Lung (tissue), 5 donors: ENCODE measurements around the gene ENOPH1. TPM values are rescaled to one million over a fixed set of nuclear protein-coding genes. Genes with fewer than 3 reads are reported as not detected.

Experiments used
- polyA plus RNA-seq, 2 donors: library from polyadenylated mRNA; stranded (reverse); fragments of 200-250 nt; gene quantifications; one replicate each; pipeline ENCODE4 v1.2.1, GENCODE V29; 2013
- small RNA-seq: library from RNA; depleted of rRNA; stranded (forward); fragments of <200 nt; gene quantifications from one replicate; pipeline ENCODE3, GENCODE V24; 2014; ENCODE audit warnings: low replicate concordance
- total RNA-seq, 2 donors: library from RNA; depleted of rRNA in 1 of 2; stranded (reverse); fragments of >200 nt in 1 of 2; gene quantifications; one replicate each; pipeline ENCODE4 v1.2.1, GENCODE V29; 2014 to 2021
- donor health status: Bipolar disorder and iron deficiency.
- donor health status: healthy.
- donor health status: DM: yes; HTN: yes; CAD: no.

The ENOPH1 gene
- total and polyA plus RNA-seq, 4 donors = 28.5 to 45.3 (median 34.0) TPM

Small RNAs within 50 kb of the gene (small RNA-seq; reads per million reads assigned to genes)
- gene RF00150 = not detected

Other genes starting within 250 kb of the ENOPH1 start
- 100 to 1,000 TPM; 118 to 181 TPM for gene HNRNPD, start 56.6 kb upstream of the ENOPH1 start, total RNA-seq
- 100 to 1,000 TPM; 134 to 152 TPM for gene HNRNPD, start 56.6 kb upstream of the ENOPH1 start, polyA plus RNA-seq
- gene HNRNPDL, start 128 bp upstream of the ENOPH1 start, total RNA-seq = 100 to 1,000 TPM; 228 to 257 TPM
- gene HNRNPDL, start 128 bp upstream of the ENOPH1 start, polyA plus RNA-seq = 100 to 1,000 TPM; 264 to 269 TPM
- 10 to 100 TPM in 1 of 2 donors, 1 to 10 TPM in 1; 5.4 to 10.4 TPM for gene TMEM150C, start 131.4 kb downstream of the ENOPH1 start, total RNA-seq
- gene TMEM150C, start 131.4 kb downstream of the ENOPH1 start, polyA plus RNA-seq = 1 to 10 TPM; 2.5 to 2.9 TPM